GM19397 (cell line): ENCODE measurements around the gene PACSIN1.

Experiments used
- ATAC-seq: cut with Tn5 transposase; IDR thresholded peaks from one replicate; pipeline ENCODE4 v1.9.1; 2021; ENCODE audit warnings: mild to moderate bottlenecking, moderate library complexity; ENCODE audit not compliant: unreplicated experiment

Gene PACSIN1

DNA sequence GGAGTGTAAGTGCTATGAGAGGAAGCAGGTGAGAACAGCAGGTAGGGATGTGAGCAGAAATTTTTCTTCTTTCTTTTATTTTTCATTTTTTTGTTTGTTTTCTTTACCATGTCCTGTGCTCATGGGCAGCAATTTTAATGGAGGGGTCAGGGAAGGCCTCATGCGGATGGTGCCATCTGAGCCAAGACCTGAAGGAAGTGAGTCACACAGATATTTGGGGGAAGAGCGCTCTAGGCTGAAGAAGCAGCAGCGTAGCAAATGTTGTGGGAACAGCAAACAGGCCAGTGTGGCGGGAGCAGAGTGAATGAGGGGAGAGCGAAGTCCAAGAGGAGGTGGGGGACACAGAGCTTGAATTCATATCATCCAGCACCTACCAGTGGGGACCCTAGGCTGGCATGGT, 77.5 kb downstream of the PACSIN1 start:
- ATAC-seq = no peak

DNA sequence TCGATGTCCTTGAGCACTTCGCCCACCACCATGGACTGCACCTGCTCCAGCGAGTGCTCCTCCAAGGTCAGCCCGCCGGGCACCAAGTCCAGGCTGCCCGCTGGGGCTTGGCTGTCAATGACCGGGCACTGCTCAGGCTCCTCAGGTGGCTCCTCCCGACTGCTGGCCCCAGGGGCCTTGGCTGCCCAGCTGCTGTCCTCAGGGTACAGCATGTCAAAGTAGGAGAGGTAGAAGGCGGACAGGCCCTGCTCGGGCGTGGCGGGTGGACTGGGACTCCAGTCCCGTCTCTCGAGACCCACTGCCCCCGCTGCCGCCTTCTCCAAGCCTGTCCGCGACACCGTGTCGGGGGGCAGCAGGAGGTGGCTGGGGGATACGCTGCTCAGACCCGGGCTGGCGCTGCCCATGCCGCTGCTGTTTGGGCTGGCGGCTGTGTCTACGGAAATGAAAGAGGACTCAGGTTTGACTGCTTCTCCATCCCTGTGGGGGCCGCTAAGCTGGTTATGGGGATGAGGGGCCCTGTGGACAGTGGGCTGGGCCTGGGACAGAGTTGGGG, 78.3 kb downstream of the PACSIN1 start:
- ATAC-seq = no peak

DNA sequence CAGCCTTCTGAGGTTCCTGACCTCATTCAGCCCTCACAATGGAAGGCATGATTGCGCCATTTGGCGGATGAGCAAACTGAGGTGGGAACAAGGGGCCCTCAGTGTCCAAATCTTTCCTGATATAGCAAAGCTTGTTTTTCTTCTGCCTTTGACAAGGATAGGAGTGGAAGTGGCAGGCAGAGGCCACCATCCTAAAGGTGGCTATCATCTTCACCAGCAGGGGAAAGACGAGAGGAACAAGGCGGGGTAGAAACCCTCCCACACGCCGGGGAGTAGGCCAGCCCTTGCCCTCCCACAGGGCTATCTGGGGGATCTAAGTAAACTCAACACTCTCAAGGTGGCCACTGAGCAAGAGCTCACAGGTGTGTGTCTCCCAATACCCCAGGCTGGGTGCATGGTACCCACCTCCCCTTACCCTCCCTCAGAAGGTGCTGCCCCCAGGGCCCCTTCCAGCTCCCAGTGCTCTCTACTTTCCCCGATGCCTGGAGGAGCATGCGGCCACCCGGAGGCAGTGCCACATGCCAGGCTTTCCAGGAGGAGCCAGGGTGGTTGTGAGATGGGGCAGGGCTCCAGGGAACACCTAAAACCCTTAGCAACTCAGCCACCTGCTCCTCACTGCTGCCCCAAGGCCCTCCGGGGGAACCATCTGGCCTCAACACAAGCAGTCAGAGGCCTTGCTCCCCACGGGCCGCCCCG, 79.0 kb downstream of the PACSIN1 start:
- ATAC-seq = no peak

DNA sequence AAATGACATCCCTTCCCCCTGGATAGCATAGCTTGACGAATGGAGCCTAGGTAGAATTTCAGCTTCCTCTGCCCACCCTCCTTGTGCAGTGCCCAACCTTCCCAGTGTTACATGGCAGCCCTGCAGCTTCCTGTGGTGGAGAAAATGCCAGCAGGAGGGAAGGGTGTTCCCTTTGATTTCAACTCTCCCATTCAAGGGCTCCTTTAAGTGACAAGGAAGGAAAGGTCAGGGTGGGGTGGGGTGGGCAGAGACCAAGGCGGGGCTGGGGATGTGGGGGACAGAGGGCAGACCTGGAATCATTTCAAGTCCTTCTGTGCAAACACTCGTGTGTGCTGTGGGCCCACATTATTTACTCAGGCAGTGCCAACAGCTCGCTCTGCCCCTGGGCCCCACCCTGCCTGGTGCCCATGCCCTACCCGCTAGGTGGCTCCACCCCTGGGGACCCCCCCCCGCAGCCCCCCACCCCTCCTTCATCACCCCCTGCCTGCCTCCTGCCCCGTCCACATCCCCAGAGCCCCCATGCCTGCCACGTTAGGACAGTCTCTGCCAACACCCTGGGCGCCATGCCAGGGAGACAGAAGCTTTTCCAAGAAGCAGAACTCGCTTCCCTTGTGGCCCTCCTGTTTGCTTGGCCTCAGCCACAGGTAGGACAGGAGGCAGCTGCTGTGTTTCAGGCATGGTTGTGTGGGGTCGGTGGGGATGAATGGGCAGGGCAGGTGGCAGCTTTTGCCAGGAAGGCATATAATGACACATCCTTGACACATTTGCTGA, 80.9 kb downstream of the PACSIN1 start:
- ATAC-seq = no peak

DNA sequence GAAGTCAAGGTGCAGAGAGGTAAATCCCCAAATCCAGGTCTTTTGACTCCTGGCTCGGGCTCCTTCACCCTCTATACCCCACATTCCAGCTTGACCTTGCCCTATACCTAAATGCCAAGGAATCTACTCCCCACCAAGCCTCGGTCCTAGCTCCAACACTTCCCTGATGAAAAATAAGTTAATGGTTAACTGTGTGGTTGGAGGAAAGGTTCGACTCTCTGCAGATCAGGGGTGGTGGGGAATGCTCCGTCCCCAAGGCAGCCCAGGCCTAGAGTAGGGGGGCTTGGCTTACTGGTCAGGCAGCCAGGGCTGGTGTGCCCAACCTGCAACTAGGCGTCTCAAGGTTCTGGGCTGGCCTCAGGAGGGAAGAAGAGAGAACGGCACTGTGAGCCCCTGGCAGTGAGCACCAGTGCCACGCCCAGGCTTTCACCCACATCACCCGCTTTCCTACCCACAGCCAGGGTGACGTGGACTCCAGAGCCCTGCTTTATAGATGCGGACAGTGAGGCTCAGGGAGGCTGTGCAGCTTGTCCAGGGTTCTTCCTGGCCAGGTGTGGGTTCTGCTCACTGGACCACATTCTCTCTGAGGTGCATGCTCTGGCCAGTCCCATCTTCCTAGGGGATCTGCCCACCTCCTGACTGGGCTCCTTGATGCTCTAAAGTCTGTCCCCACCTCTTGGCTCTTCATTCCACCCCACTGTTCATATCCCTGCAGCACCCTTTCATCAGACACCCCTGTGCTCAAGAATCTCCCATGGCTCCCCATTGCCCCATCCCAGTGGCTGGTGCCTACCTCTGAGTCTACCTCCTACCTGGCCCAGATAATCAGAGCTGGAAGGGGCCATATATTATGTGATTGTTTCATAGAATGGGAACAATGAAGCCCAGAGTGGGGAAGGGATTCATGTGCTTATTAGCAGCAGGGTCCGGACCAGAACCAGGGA, 82.1 kb downstream of the PACSIN1 start:
- ATAC-seq = no peak

DNA sequence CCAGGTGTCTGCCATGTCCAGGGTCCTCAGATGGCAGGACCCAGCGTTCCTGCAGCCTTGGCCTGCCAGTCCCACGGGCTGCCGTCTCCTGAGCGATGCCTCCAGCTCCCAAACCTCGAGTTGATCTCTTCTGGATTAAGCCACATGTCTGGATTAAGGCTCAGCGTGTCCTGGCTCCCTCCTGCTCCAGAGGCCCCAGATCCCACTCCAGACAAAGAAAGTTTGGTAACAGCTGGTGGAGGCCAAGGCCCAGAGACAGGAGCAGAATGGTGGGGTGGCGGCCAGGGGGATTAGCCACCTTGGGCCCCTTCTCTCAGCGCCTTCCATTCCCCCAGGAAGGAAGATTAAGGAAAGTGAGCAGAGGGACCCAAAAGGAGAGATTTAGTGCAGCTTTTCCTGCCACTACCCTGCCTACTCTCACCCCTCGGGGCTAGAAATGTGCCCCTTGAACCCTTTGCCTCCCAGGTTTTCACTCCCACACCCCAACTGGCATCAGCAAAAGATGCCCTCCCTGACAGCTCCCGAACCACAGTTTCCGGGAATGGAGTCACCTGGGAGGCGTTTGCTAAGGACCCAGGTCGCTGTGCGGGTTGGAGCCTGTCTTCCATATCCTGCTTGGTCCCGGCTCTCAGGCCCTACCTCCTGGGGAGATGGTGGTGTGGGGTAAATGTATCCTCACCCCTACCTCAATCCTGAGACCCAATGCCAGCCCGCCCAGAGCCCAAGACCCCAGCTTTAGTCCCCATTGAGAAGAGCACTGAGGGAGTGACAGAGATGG, 83.3 kb downstream of the PACSIN1 start:
- ATAC-seq = no peak

DNA sequence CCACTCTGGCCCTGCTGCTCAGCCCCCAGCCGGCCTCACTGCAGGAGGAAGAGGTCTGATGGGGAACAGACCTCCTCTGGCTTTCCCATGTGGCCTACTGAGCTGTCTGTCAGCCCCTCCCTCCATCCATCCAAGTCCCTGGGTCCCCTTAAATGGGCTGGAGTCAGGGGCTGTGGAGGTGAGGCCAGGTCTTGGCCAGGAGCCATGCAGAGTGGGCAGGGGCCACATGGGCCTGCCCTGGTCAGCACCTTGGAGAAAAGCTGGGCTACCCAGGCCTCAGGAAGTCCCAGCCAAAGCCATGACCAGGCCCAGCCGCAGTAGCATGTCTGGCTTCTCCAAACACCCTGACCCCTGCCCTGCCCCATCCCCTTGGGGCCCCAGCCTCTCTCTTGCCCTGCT, 83.9 kb downstream of the PACSIN1 start:
- ATAC-seq = no peak

DNA sequence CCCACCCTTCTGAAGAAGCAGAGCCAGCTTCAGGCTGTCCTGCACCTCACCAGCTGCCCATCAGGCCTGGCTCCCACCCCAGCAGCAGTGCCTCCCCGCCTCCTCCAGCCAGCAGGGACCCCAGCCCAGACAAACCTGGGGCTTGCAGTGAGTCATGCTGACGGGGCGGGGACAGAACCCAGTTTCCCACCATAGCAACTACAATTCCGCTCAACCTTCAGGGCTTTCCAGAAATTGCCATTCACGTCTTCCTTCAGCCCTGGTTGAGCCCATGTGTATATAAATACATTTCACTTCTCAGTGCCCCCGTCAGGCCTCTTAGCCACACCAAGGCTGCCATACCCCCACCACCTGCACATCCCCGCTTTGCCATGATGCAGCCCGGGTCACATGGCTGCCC, 85.8 kb downstream of the PACSIN1 start:
- ATAC-seq = no peak

DNA sequence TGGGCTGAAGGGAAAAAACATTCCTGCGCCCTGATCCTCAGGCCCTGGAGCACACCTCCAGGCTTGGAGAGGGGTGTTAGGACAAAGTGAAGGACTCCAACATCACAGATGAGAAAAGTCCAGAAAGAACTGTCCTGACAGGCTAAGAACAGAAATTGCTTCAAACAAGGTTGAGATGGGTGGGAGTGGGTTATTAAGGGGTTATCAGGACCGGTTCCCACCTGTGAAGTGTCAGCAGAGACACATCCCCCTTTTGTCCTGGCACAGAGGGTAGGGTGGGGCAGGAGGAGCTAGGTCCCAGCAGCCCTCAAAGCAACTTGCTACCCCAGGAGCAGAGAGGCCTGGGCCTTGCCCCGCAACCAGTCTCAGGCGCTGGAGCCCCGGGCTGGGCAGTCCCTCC, 86.7 kb downstream of the PACSIN1 start:
- ATAC-seq = no peak

DNA sequence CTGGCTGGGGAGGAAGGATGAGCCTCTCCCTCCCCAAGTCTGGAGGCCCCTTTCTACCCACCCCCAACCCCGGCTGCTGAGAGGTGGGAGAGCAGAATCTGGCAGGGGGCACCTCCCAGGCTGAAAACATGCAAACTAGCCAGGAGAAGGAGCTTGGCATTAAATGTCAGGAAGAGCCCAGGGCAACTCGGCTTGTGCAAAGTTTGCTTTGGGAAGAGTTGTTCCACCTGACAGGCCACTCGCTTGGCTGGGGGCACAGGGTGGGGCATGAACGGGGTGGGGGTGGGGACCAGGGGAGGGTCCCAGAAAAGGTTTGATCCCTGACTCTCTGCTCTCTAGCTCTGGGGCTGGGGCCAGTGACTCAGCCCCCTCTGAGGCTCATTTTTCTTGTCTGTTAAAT, 87.3 kb downstream of the PACSIN1 start:
- no peak for ATAC-seq

DNA sequence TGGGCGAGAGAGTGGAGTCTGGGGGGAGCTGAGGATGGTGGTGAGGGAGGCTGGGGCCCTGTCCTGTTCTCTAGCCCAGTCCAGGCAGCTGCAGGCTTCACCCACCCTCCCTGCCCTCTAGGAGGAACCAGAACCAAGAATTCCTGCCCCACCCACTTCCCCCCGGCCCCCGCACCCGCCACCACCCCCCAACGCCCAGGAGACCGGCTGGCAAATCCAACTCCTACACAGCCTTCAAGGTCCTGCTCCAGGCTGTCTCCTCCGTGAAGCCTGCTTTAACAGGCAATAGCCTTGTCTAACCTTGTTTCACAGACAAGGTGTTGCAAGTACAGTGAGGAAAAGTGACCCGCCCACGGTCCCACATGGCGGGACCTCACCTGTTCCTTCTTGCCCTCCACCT, 87.9 kb downstream of the PACSIN1 start:
- ATAC-seq = no peak

DNA sequence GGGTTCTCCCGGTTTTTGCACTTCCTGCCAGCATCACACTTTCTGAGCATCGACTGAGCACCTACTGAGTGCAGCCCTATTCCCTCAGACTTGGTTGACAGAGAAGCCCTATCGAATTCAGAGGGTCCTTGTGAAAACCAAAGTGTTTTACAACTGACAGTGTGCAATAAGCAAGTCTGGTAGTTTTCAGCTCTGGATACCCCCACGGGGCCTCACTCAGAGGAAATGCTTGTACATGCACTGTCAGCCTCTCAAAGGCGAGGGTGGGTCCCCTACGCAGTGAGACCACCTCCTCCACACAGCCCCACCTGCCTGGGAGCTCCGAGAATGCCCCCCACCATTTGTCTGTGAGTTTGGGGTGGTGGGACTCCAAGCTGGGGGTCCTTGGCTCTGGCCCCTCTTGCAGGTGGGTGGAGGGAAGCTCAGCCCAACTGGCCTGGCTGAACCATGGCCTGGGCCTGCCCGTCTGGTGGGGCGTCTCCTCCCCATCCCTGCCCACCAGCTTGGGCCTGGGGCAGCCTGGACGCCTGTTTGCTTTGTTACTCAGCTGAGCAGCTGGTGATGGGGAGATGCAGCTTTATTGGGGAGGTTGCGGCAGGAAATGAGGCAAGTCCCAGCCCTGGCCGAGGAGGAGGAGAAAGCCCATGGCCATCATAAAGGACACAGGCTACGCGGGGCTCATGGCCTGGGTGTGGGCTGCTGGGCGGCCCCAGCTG, 88.6 kb downstream of the PACSIN1 start:
- ATAC-seq = no peak

DNA sequence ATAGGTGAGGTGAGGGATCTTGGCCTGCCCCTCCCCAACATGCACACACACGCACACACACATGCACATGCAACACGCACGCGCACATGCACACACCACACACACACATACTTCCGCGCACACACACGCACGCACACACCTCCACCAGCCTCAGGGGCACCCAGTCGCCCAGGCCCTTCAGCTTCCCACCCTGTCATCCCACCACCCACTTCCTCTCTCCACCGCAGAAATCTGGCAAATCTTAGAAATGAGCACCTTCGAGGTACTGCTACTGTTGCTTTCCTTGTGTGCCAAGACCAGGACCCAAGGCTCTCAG, 89.1 kb downstream of the PACSIN1 start:
- no peak for ATAC-seq

DNA sequence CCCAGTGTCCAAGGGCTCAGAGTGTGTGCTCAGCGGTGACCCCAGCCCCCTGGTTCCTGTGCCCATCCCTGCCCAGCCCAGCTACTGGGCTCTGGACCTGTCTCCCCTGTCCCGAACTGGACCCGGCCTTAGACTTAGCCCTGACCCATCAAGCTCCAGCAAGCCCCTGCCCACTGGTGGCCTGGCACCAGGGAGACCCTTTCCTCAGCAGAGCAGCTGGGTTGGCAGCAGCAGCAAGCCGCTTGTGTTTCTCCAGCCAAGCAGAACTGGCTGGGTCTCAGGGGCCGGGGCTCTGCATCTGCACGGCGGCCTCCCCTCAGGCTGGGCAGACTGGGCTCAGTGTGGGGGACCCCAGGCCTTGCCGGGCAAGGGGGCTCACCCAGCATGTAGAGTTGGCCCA, 89.5 kb downstream of the PACSIN1 start:
- ATAC-seq = no peak

DNA sequence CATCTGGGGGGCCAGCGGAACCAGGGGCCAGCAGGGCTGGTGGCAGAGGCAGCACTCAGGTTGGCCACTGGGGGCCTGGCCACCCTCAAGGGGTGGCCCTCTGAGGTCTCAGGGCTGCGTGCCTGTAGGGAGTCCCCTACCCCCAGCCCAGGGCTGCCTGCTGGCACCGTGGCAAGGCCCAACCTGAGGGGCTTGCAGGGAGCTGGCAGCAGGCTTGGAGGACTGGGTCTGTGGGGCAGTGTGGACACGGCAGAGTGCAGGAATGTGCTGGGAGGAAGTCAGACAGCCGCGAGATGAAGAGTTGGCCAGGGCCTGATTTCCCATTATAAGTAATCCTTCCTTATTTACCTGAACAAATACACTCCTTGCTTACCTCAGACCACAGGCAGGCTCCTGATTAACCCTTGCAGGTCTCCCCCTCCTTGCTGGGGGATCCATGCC, 90.2 kb downstream of the PACSIN1 start, which contains the start of gene SPDEF:
Gene SPDEF (minus strand): TSS at position 299 of the 441 bp plus-strand sequence. CDS start 11,874 bp downstream, outside the sequence.
- no peak for ATAC-seq

DNA sequence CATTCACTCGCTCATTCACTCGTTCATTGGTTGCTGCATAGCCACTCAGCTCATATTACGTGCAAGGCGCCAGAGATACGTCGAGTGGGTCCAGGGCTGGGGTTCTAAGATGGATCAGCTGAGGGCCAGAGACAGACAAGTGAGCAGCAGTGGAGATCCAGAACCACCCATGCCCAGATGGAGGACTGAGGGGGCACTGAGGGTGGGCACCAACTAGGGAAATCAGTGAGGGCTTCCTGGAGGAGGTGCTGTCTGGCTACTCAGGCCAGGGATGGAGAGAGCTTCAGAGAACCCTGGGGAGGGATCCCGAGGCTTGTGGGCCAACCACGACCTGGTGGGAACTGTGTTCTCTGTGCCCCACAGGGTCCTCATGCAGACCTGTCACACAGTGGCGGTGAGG, 90.6 kb downstream of the PACSIN1 start:
- ATAC-seq = no peak

DNA sequence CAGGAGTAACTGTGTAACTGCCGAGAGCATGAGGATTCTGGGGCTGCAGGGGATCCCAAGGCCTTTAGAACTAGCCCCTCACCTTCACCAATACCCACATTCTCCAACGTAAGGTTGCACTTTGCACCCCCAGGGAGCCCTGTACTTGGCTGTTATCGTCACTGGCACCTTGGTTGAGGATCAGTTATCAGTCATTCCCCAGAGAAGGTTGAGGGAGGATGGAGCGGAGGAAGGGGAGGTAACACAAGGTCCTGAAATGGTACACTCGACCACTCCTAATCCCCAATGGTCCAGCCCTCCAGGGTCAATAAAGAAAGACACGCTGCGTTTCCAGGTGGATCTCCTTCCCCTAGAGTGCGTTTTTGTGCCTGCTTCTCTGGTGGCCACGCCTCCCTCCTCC, 91.4 kb downstream of the PACSIN1 start:
- ATAC-seq = no peak

DNA sequence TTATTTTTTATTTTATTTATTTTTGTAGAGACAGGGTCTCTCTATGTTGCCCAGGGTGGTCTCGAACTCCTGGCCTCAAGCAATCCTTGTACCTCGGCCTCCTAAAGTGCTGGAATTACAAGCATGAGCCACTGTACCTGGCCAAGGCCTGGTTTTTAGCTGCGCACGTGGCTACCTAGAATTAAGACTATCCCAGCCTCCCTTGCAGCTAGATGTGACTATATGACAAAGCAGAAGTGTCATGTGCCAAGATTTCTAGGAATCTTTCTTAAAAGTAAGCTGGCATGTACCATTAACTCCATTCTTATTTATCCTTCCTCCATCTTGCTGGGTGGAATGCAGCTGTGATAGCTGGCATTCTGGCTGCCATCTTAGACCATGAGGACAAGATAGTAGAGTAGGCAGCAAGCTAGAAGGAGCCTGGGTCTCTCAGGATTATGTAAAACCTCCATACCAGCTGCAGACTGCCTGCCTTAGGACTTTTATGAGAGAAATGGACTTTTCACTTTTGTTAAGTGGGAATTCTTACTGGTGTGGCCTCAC, 92.4 kb downstream of the PACSIN1 start:
- no peak for ATAC-seq

DNA sequence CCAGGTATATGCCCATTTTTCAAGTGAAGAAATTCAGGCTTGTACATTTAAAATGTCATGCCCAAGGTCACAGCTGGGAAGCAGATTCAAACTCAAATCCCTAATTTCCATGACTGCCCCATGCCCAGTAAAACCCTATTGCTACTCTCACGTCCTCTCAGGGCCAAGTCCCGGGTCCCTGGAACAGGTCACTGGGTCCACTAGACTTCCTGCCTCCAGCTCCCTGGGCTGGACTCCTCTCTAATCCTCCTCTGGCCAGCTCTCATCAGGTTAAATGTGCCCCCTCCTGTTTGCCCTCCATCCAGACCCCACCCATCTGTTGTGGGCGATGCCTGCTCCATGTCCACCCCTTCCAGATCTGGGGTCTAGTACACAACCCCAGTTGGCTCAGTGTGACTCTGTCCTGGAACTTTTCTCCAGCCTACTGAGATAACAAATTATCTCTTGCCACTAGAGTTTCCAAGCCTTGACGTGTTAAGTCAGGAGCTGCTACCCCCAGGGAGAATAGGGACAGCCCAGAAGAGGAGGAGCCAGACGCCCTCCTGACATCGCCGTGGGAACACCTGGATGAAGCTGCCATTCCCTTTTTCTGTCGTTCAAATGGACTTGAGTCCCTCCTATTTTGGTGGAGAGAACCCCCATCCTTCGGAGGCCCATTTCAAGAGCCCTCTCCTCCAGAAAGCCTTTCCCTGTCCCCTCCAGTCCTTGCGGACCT, 93.9 kb downstream of the PACSIN1 start:
- ATAC-seq = no peak
